ENCODE data around the gene CERK. TPM values are rescaled to one million over a fixed set of nuclear protein-coding genes. Genes with fewer than 3 reads are reported as not detected.

The CERK gene
- total RNA-seq, 1 experiment from 2014 or later, result 30.9 TPM

- in situ Hi-C loops (cut with HindIII; ENCODE audit: low pct_unique_long_range_greater_than_20kb, low sequenced_read_pairs) (no loop called here), intact Hi-C loops (cut with micrococcal nuclease; ENCODE audit: unreplicated experiment) (no loop called here)
- ATAC-seq (no peak), DNase-seq (ENCODE audit: low read depth, low spot score) (no peak)
- no TSS peak for BruUV-seq (replicated peaks)
- Histone ChIP-seq H3K27me3 (ENCODE audit: control insufficient read depth, insufficient read depth, low read length) (no peaks in the 10 kb centered on the region), H3K36me3 (ENCODE audit: control insufficient read depth, insufficient read depth, low read length) (no peaks in the 10 kb centered on the region; the same call in 1 of the 2 replicates), H3K4me1 (ENCODE audit: control insufficient read depth, insufficient read depth, low read length) (no peaks in the 10 kb centered on the region), H3K4me3 (ENCODE audit: low read depth in 2 of 2, low read length in 2 of 2) (no peak overlapping the region), H3K27ac (ENCODE audit: low read length) (no peak overlapping the region), H3K9me3 (ENCODE audit: control insufficient read depth, insufficient read depth, low read depth, low read length) (no peaks in the 10 kb centered on the region)
- ChIA-PET CTCF (interaction anchor here (0.6 kb wide), 1 partner anchor 544 kb away, joined by 5 read pairs; no protein-coding TSS in a partner anchor), POLR2A (no interaction called here)
- TF ChIP-seq POLR2AphosphoS5 (IDR thresholded peaks at IDR 0.05; ENCODE audit: low read depth, low read length), result no peak
- no peak for TF ChIP-seq TCF7L2 (IDR thresholded peaks at IDR 0.05; ENCODE audit: low read depth, low read length)
- no peak for TF ChIP-seq CTCF (IDR thresholded peaks at IDR 0.05)
- no peak for TF ChIP-seq SIN3A (IDR thresholded peaks at IDR 0.05; ENCODE audit: borderline replicate concordance, insufficient read depth, low read depth, low read length)
- TF ChIP-seq REST (IDR thresholded peaks at IDR 0.05; ENCODE audit: insufficient read depth in 1 of 2, low read depth in 2 of 2, low read length in 1 of 2), result no peak
Observed at GRCh38 chr22:46703171-46703995, 34.7 kb downstream of the CERK start.

- intact Hi-C loops (cut with micrococcal nuclease; ENCODE audit: unreplicated experiment) (no loop called here), in situ Hi-C loops (cut with HindIII; ENCODE audit: low pct_unique_long_range_greater_than_20kb, low sequenced_read_pairs) (no loop called here)
- DNase-seq (ENCODE audit: low read depth, low spot score), result no peak
- CTCF ChIA-PET, result no interaction called here
- H3K4me3 ChIP-seq (ENCODE audit: low read depth in 2 of 2, low read length in 2 of 2), result no peak overlapping the region
- no TSS peak for BruUV-seq (replicated peaks)
- H3K9me3 ChIP-seq (ENCODE audit: control insufficient read depth, insufficient read depth, low read depth, low read length), result no peaks in the 10 kb centered on the region
- ATAC-seq, result no peak
- no peak overlapping the region for H3K27ac ChIP-seq (ENCODE audit: low read length)
- H3K36me3 ChIP-seq (ENCODE audit: control insufficient read depth, insufficient read depth, low read length), result no peaks in the 10 kb centered on the region; the same call in 1 of the 2 replicates
- H3K27me3 ChIP-seq (ENCODE audit: control insufficient read depth, insufficient read depth, low read length), result no peaks in the 10 kb centered on the region
- H3K4me1 ChIP-seq (ENCODE audit: control insufficient read depth, insufficient read depth, low read length), result no peaks in the 10 kb centered on the region
- POLR2A ChIA-PET, result no interaction called here
- TF ChIP-seq SIN3A (IDR thresholded peaks at IDR 0.05; ENCODE audit: borderline replicate concordance, insufficient read depth, low read depth, low read length) (no peak), POLR2AphosphoS5 (IDR thresholded peaks at IDR 0.05; ENCODE audit: low read depth, low read length) (no peak)
Observed at GRCh38 chr22:46701262-46701661, 36.8 kb downstream of the CERK start.

- CTCF ChIA-PET, result no interaction called here
- no peaks in the 10 kb centered on the region for H3K4me1 ChIP-seq (ENCODE audit: control insufficient read depth, insufficient read depth, low read length)
- POLR2A ChIA-PET, result no interaction called here
- no peak for DNase-seq (ENCODE audit: low read depth, low spot score)
- intact Hi-C loops (cut with micrococcal nuclease; ENCODE audit: unreplicated experiment), result no loop called here
- H3K9me3 ChIP-seq (ENCODE audit: control insufficient read depth, insufficient read depth, low read depth, low read length), result no peaks in the 10 kb centered on the region
- ATAC-seq, result no peak
- TF ChIP-seq REST (IDR thresholded peaks at IDR 0.05; ENCODE audit: insufficient read depth in 1 of 2, low read depth in 2 of 2, low read length in 1 of 2), result no peak
- TF ChIP-seq POLR2AphosphoS5 (IDR thresholded peaks at IDR 0.05; ENCODE audit: low read depth, low read length), result no peak
- H3K36me3 ChIP-seq (ENCODE audit: control insufficient read depth, insufficient read depth, low read length), result no peaks in the 10 kb centered on the region; the same call in 1 of the 2 replicates
- H3K27me3 ChIP-seq (ENCODE audit: control insufficient read depth, insufficient read depth, low read length), result no peaks in the 10 kb centered on the region
- no peak overlapping the region for H3K27ac ChIP-seq (ENCODE audit: low read length)
- no peak overlapping the region for H3K4me3 ChIP-seq (ENCODE audit: low read depth in 2 of 2, low read length in 2 of 2)
- in situ Hi-C loops (cut with HindIII; ENCODE audit: low pct_unique_long_range_greater_than_20kb, low sequenced_read_pairs), result no loop called here
- BruUV-seq (replicated peaks), result no TSS peak
Observed at GRCh38 chr22:46699091-46699490, 39.0 kb downstream of the CERK start.
